Hepatocyte (in vitro differentiated cells): Measurements from ENCODE around the gene FBLN2. TPM values are rescaled to one million over a fixed set of nuclear protein-coding genes. Genes with fewer than 3 reads are reported as not detected.

ENCODE experiments used
- DNase-seq: peaks from one replicate; pipeline ENCODE4 v3.0.0-alpha.2; 2016; ENCODE audit warnings: low spot score
- H2AFZ ChIP-seq: fragments of 200-600 bp; sonication (generic); 2 replicates; pipeline ENCODE4 v1.6.0; 2016; ENCODE audit warnings: antibody characterized with exemption, mild to moderate bottlenecking
- H3K27ac ChIP-seq: fragments of 200-600 bp; sonication (generic); 2 replicates; pipeline ENCODE4 v1.5.1; 2016; ENCODE audit warnings: mild to moderate bottlenecking
- H3K27me3 ChIP-seq: fragments of 200-600 bp; sonication (generic); 2 replicates; pipeline ENCODE4 v1.6.1; 2016
- H3K36me3 ChIP-seq: fragments of 200-600 bp; sonication (generic); replicated peaks from 2 replicates; pipeline ENCODE4 v1.5.1; 2016; ENCODE audit warnings: low read depth; ENCODE audit not compliant: insufficient read depth
- H3K4me1 ChIP-seq: fragments of 200-600 bp; sonication (generic); 2 replicates; pipeline ENCODE4 v1.5.1; 2016; ENCODE audit warnings: mild to moderate bottlenecking, moderate library complexity; ENCODE audit not compliant: insufficient read depth
- H3K4me2 ChIP-seq: fragments of 200-600 bp; sonication (generic); 2 replicates; pipeline ENCODE4 v1.6.0; 2016
- H3K4me3 ChIP-seq: fragments of 200-600 bp; sonication (generic); 2 replicates; pipeline ENCODE4 v1.5.1; 2016; ENCODE audit warnings: mild to moderate bottlenecking
- H3K79me2 ChIP-seq: fragments of 200-600 bp; sonication (generic); 2 replicates; pipeline ENCODE4 v1.6.0; 2017; ENCODE audit warnings: mild to moderate bottlenecking
- H3K9me2 ChIP-seq: fragments of 200-600 bp; sonication (generic); replicated peaks from 2 replicates; pipeline ENCODE4 v1.6.0; 2017; ENCODE audit warnings: mild to moderate bottlenecking; ENCODE audit not compliant: insufficient read depth
- H3K9me3 ChIP-seq: fragments of 200-600 bp; sonication (generic); 2 replicates; pipeline ENCODE4 v1.5.1; 2016; ENCODE audit warnings: low read depth, mild to moderate bottlenecking
- H4K20me1 ChIP-seq: fragments of 200-600 bp; sonication (generic); 2 replicates; pipeline ENCODE4 v1.6.0; 2016; ENCODE audit warnings: mild to moderate bottlenecking; ENCODE audit not compliant: insufficient read depth, poor library complexity, severe bottlenecking
- EZH2 ChIP-seq: fragments of 200-600 bp; sonication (generic); IDR thresholded peaks from 2 replicates; pipeline ENCODE4 v1.6.1; 2016; ENCODE audit warnings: antibody characterized with exemption, mild to moderate bottlenecking, borderline replicate concordance
- EZH2phosphoT487 ChIP-seq: fragments of 200-600 bp; sonication (generic); IDR thresholded peaks from one replicate; pipeline ENCODE4 v1.6.1; 2018; ENCODE audit warnings: antibody characterized with exemption, mild to moderate bottlenecking, low read depth, moderate library complexity; ENCODE audit not compliant: unreplicated experiment, severe bottlenecking
- WGBS: methylation state at CpG from one replicate; pipeline ENCODE4 v1.1.6; 2016; ENCODE audit warnings: low lambda C conversion rate; ENCODE audit errors: missing lambda C conversion rate; 5-methylcytosine and 5-hydroxymethylcytosine counted together
- polyA plus RNA-seq: library from polyadenylated mRNA; unstranded; fragments of >200 nt; fragmentation: Nextera tagmentation; extraction: Ambion mirVana; gene quantifications from 2 replicates; pipeline ENCODE4 v1.2.1, GENCODE V29; 2016
- total RNA-seq: library from RNA; depleted of rRNA; stranded (reverse); fragments of >200 nt; gene quantifications from 2 replicates; pipeline ENCODE4 v1.2.3, GENCODE V29; 2014
- TF ChIP-seq, protein P1 (sequence below): fragments of 200-600 bp; sonication (generic); IDR thresholded peaks from 2 replicates; pipeline ENCODE4 v1.5.1; 2016; ENCODE audit warnings: antibody characterized with exemption, mild to moderate bottlenecking; ENCODE audit not compliant: poor library complexity

FBLN2 gene
- total and polyA plus RNA-seq, 2 experiments from 2014 or later: 75.8 to 76.2 TPM

DNA sequence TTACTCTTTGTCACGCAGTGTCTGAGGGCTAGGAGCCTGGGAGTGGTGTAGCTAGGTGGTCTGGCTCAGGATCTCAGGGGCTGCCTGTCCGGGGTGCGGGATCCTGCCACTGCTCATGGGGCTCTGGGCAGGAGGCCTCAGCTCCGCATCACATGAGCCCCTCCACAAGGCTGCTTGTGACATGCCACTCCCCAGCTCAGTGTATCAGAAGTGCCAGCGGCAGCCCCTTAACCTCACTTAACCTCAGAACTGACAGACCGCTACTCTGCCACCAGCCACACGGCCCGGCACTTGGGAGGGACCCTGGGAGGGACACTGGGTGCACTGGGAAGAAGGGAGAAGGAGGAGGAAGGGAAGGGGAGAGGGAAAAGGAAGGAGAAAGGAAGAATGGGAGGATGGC lies 87.9 kb downstream of the FBLN2 start:
- no peak for TF ChIP-seq EZH2phosphoT487
- no peak for TF ChIP-seq EZH2
- TF ChIP-seq, protein P1, sequence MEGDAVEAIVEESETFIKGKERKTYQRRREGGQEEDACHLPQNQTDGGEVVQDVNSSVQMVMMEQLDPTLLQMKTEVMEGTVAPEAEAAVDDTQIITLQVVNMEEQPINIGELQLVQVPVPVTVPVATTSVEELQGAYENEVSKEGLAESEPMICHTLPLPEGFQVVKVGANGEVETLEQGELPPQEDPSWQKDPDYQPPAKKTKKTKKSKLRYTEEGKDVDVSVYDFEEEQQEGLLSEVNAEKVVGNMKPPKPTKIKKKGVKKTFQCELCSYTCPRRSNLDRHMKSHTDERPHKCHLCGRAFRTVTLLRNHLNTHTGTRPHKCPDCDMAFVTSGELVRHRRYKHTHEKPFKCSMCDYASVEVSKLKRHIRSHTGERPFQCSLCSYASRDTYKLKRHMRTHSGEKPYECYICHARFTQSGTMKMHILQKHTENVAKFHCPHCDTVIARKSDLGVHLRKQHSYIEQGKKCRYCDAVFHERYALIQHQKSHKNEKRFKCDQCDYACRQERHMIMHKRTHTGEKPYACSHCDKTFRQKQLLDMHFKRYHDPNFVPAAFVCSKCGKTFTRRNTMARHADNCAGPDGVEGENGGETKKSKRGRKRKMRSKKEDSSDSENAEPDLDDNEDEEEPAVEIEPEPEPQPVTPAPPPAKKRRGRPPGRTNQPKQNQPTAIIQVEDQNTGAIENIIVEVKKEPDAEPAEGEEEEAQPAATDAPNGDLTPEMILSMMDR: no peak
- no peak overlapping the region for H3K4me3 ChIP-seq
- H2AFZ ChIP-seq: no peak overlapping the region
- no peaks in the 10 kb centered on the region for H3K79me2 ChIP-seq
- no peak overlapping the region for H3K27ac ChIP-seq
- no peak overlapping the region for H3K4me2 ChIP-seq
- no peaks in the 10 kb centered on the region for H4K20me1 ChIP-seq
- H3K4me1 ChIP-seq: no peaks in the 10 kb centered on the region
- H3K27me3 ChIP-seq: no peaks in the 10 kb centered on the region
- no peaks in the 10 kb centered on the region for H3K9me2 ChIP-seq
- H3K36me3 ChIP-seq: no peaks in the 10 kb centered on the region
- DNase-seq: no peak
- no peaks in the 10 kb centered on the region for H3K9me3 ChIP-seq
- 85% methylated on average over 8 of the region's 8 CpGs for WGBS

DNA sequence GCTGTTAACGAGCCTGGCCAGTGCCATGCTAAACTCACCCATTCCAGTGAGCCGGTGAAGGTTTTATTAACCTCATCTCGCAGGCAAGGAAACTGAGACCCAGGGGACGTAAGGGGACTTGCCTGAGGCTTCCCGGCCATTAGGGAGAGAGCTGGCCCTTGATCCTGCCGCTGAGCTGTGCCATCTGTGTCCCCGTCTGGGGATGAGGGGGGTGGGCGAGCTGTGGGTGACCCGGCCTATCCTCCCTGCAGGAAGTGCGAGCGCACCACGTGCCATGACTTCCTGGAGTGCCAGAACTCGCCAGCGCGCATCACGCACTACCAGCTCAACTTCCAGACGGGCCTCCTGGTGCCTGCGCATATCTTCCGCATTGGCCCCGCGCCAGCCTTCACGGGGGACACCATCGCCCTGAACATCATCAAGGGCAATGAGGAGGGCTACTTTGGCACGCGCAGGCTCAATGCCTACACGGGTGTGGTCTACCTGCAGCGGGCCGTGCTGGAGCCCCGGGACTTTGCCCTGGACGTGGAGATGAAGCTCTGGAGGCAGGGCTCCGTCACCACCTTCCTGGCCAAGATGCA lies 88.5 kb downstream of the FBLN2 start:
- TF ChIP-seq, protein P1: no peak
- TF ChIP-seq EZH2phosphoT487: no peak
- no peak for TF ChIP-seq EZH2
- Histone ChIP-seq H3K36me3 (no peaks in the 10 kb centered on the region), H3K9me2 (no peaks in the 10 kb centered on the region), H3K4me2 (no peak overlapping the region), H3K4me1 (no peaks in the 10 kb centered on the region), H3K27me3 (no peaks in the 10 kb centered on the region), H4K20me1 (no peaks in the 10 kb centered on the region), H3K27ac (no peak overlapping the region), H3K4me3 (no peak overlapping the region), H3K9me3 (no peaks in the 10 kb centered on the region), H2AFZ (no peak overlapping the region), H3K79me2 (no peaks in the 10 kb centered on the region)
- no peak for DNase-seq
- 79% methylated on average over 31 of the region's 31 CpGs for WGBS

DNA sequence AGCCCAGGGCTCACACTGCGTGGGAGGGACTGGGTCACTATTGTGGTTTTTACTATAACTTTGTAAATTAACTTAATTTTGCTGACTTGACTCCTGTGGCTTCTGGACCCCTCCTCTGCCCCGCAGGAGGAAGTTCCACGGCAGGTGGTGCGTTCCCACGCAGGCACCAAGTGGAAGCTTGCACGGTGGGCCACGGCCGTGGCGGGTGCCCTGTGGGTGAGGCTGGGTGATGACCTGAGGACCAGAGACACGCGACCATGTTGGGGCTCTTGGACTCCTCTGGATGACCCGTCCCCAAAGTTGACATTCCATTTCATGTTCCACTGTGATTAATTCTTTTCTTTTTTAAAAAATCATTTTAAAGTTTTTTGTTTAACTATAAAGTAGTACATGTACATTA lies 89.0 kb downstream of the FBLN2 start:
- no peak overlapping the region for H2AFZ ChIP-seq
- 94% methylated on average over 12 of the region's 12 CpGs for WGBS
- H3K4me3 ChIP-seq: no peak overlapping the region
- no peaks in the 10 kb centered on the region for H4K20me1 ChIP-seq
- H3K9me3 ChIP-seq: no peaks in the 10 kb centered on the region
- no peaks in the 10 kb centered on the region for H3K36me3 ChIP-seq
- H3K79me2 ChIP-seq: no peaks in the 10 kb centered on the region
- no peaks in the 10 kb centered on the region for H3K4me1 ChIP-seq
- no peaks in the 10 kb centered on the region for H3K9me2 ChIP-seq
- H3K27ac ChIP-seq: no peak overlapping the region
- no peak for DNase-seq
- H3K4me2 ChIP-seq: no peak overlapping the region
- H3K27me3 ChIP-seq: no peaks in the 10 kb centered on the region
- TF ChIP-seq EZH2: no peak
- TF ChIP-seq, protein P1: no peak
- TF ChIP-seq EZH2phosphoT487: no peak

DNA sequence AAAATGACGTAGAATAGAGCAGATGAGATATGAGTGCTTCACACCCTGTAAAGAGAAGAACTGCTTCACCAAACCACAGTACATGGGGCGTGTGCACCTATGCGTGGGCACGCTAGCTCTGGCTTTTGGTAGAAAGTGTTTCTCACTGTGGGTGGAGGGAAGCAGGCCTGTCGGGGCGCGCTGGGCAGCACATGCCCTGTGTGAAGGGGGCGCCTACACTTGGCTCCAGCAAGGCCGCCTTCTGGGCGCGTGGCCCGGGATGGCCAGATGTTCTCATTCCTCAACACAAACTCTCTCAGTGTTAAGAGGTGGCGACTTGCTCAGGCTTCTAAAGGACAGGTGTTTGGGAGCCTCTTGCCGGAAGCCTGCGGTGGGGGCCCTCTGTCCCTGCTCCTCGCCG lies 90.0 kb downstream of the FBLN2 start:
- no peak overlapping the region for H3K4me2 ChIP-seq
- no peaks in the 10 kb centered on the region for H4K20me1 ChIP-seq
- H3K27me3 ChIP-seq: no peaks in the 10 kb centered on the region
- DNase-seq: no peak
- no peak overlapping the region for H3K27ac ChIP-seq
- no peaks in the 10 kb centered on the region for H3K9me2 ChIP-seq
- no peaks in the 10 kb centered on the region for H3K4me1 ChIP-seq
- WGBS: 84% methylated on average over 17 of the region's 17 CpGs
- H3K9me3 ChIP-seq: no peaks in the 10 kb centered on the region
- no peak overlapping the region for H2AFZ ChIP-seq
- H3K4me3 ChIP-seq: no peak overlapping the region
- TF ChIP-seq, protein P1: no peak
- no peak for TF ChIP-seq EZH2phosphoT487
- no peak for TF ChIP-seq EZH2
- H3K79me2 ChIP-seq: no peaks in the 10 kb centered on the region
- no peaks in the 10 kb centered on the region for H3K36me3 ChIP-seq
